ENCODE measurements around the gene NRN1. TPM values are rescaled to one million over a fixed set of nuclear protein-coding genes. Genes with fewer than 3 reads are reported as not detected.

NRN1 gene
- polyA plus RNA-seq, 1 of the 3 experiments (the other 2 are of a cell fraction), result 8.9 TPM

- Histone ChIP-seq H3K36me3 (replicated peaks in 1 of 2; ENCODE audit: control insufficient read depth in 1 of 2, insufficient read depth in 2 of 2, low read length in 1 of 2) (no peaks in the 10 kb centered on the region), H3K4me1 (ENCODE audit: control insufficient read depth in 1 of 2, insufficient read depth in 2 of 2, low read depth in 1 of 2, low read length in 1 of 2) (peaks cover 0 to 12% of the 10 kb centered on the region in 2 experiments; a peak in 1 of 4 replicates), H3K4me2 (peak overlapping the region; percentile 79), H3K79me2 (ENCODE audit: insufficient read depth) (no peaks in the 10 kb centered on the region), H3K27me3 (ENCODE audit: insufficient read depth) (peaks cover 46% of the 10 kb centered on the region), H2AFZ (ENCODE audit: low read depth) (peak overlapping the region; percentile 97; the same call in 1 of the 2 replicates), H3K9me3 (no peaks in the 10 kb centered on the region), H3F3A (replicated peaks; ENCODE audit: insufficient read depth) (no peaks in the 10 kb centered on the region), H3K9ac (no peak overlapping the region), H4K20me1 (ENCODE audit: insufficient read depth) (no peaks in the 10 kb centered on the region), H3K27ac (ENCODE audit: low read depth in 2 of 2, low read length in 1 of 2) (no peak overlapping the region; a peak in 1 of 4 replicates), H3K4me3 (ENCODE audit: low read depth in 2 of 2, low read length in 1 of 2) (peak overlapping the region in 1 of 2 experiments; percentile 65; a peak in 2 of 4 replicates), H3K9me2 (no peaks in the 10 kb centered on the region)
- no peak for DNase-seq
- ChIA-PET CTCF (interaction anchor here (1.0 to 1.2 kb wide), 3 partner anchors 10 to 524 kb away, joined by 3 to 6 read pairs (median 4); no protein-coding TSS in a partner anchor), POLR2A (no interaction called here)
- WGBS (ENCODE audit: low lambda C conversion rate), result 39% methylated on average over 8 of the region's 10 CpGs
- no peak for TF ChIP-seq SMC3 (IDR thresholded peaks at IDR 0.05; ENCODE audit: low read depth, low read length)
- no peak for TF ChIP-seq ELF1 (IDR thresholded peaks at IDR 0.05)
- no peak for TF ChIP-seq ZBTB33 (IDR thresholded peaks at IDR 0.05; ENCODE audit: borderline replicate concordance, low read depth)
- TF ChIP-seq TEAD4 (IDR thresholded peaks at IDR 0.05; ENCODE audit: borderline replicate concordance, insufficient read depth), result no peak
- no peak for TF ChIP-seq MXI1 (IDR thresholded peaks at IDR 0.05; ENCODE audit: low read depth, low read length)
- no peak for TF ChIP-seq TCF12 (IDR thresholded peaks at IDR 0.05)
- TF ChIP-seq NFIC (IDR thresholded peaks at IDR 0.05; ENCODE audit: borderline replicate concordance), result no peak
- TF ChIP-seq GATA2 (CRISPR knock-in tag; IDR thresholded peaks at IDR 0.05), result no peak
- no peak for TF ChIP-seq JUND (IDR thresholded peaks at IDR 0.05)
- TF ChIP-seq NRF1 (IDR thresholded peaks at IDR 0.05; ENCODE audit: low read depth, low read length), result no peak
- TF ChIP-seq MEF2A (IDR thresholded peaks at IDR 0.05; ENCODE audit: borderline replicate concordance, low read depth), result no peak
- no peak for TF ChIP-seq CHD2 (IDR thresholded peaks at IDR 0.05; ENCODE audit: low read length, partially characterized antibody)
- no peak for TF ChIP-seq YY1 (IDR thresholded peaks at IDR 0.05; ENCODE audit: low read depth)
- TF ChIP-seq PBX3 (IDR thresholded peaks at IDR 0.05), result no peak
These were observed 11.1 kb downstream of the NRN1 start for GRCh38 chr6:5995658-5995948.

GRCh38 chr6:5994999-5995657 is 11.6 kb downstream of the NRN1 start:
- Histone ChIP-seq H3K4me1 (ENCODE audit: control insufficient read depth in 1 of 2, insufficient read depth in 2 of 2, low read depth in 1 of 2, low read length in 1 of 2) (peaks cover 0 to 12% of the 10 kb centered on the region in 2 experiments; a peak in 1 of 4 replicates), H3K4me3 (ENCODE audit: low read depth in 2 of 2, low read length in 1 of 2) (no peak overlapping the region), H3F3A (replicated peaks; ENCODE audit: insufficient read depth) (no peaks in the 10 kb centered on the region), H4K20me1 (ENCODE audit: insufficient read depth) (no peaks in the 10 kb centered on the region), H3K9me3 (no peaks in the 10 kb centered on the region), H3K27ac (ENCODE audit: low read depth in 2 of 2, low read length in 1 of 2) (no peak overlapping the region), H2AFZ (ENCODE audit: low read depth) (no peak overlapping the region), H3K9ac (no peak overlapping the region), H3K9me2 (no peaks in the 10 kb centered on the region), H3K36me3 (replicated peaks in 1 of 2; ENCODE audit: control insufficient read depth in 1 of 2, insufficient read depth in 2 of 2, low read length in 1 of 2) (no peaks in the 10 kb centered on the region), H3K4me2 (no peak overlapping the region), H3K27me3 (ENCODE audit: insufficient read depth) (peaks cover 42% of the 10 kb centered on the region), H3K79me2 (ENCODE audit: insufficient read depth) (no peaks in the 10 kb centered on the region)
- DNase-seq, result no peak
- ChIA-PET POLR2A (no interaction called here), CTCF (interaction anchor here (1.0 to 1.2 kb wide), 3 partner anchors 9 to 524 kb away, joined by 3 to 6 read pairs (median 4); no protein-coding TSS in a partner anchor)
- WGBS (ENCODE audit: low lambda C conversion rate), result 33% methylated on average over 18 of the region's 26 CpGs
- TF ChIP-seq GATA2 (CRISPR knock-in tag; IDR thresholded peaks at IDR 0.05) (no peak), REST (IDR thresholded peaks at IDR 0.05; ENCODE audit: low read depth, low read length) (no peak), YY1 (IDR thresholded peaks at IDR 0.05; ENCODE audit: low read depth) (no peak), RXRA (IDR thresholded peaks at IDR 0.05; ENCODE audit: borderline replicate concordance, low read depth) (no peak), GABPA (IDR thresholded peaks at IDR 0.05; ENCODE audit: low read depth) (no peak), CHD2 (IDR thresholded peaks at IDR 0.05; ENCODE audit: low read length, partially characterized antibody) (no peak), TEAD4 (IDR thresholded peaks at IDR 0.05; ENCODE audit: borderline replicate concordance, insufficient read depth) (no peak), SIN3A (IDR thresholded peaks at IDR 0.05; ENCODE audit: borderline replicate concordance, low read depth, low read length) (no peak), NFIC (IDR thresholded peaks at IDR 0.05; ENCODE audit: borderline replicate concordance) (no peak), MAX (IDR thresholded peaks at IDR 0.05; ENCODE audit: low read depth) (no peak), TAF1 (IDR thresholded peaks at IDR 0.05; ENCODE audit: borderline replicate concordance, low read depth, low read length) (no peak)

Data from SK-N-SH (cell line).